ENCODE data around the gene IL1F10. TPM values are rescaled to one million over a fixed set of nuclear protein-coding genes. Genes with fewer than 3 reads are reported as not detected.
"Not testable (repeated sequence)": the region's sequence is repeated elsewhere in the genome, so short reads cannot be mapped to it uniquely, and the experiment has no call there.

The IL1F10 gene
- total RNA-seq, 6 donors from 2014 or later = not detected

DNA sequence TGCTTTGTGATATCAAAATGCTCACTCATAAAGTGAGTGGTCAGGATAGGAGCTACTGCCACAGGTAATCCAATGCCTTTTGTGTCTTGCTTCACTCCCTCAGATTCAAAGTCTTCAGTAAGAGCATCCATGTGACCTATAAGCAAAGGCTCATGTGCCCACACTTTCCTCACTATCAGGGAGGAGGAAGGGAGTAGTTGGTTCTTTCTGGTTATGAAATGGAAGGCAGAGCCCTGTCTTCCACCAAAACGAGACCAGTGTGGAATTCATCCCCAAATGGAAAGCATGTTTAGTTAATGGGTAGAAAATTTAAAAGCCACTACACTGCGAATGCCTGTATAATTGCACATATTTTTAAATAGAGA is 25.8 kb downstream of the IL1F10 start:
- Histone ChIP-seq H3K36me3 (no peaks in the 10 kb centered on the region), H3K27me3 (no peaks in the 10 kb centered on the region), H3K27ac (no peak overlapping the region), H3K4me1 (no peaks in the 10 kb centered on the region), H3K9me3 (peaks cover 0 to 3% (median 0%) of the 10 kb centered on the region in 4 donors), H3K4me3 (no peak overlapping the region)
- ATAC-seq (ENCODE audit: low FRiP score in 2 of 2) (no peak), DNase-seq (no peak)
- WGBS, 2 donors = 39 to 52% methylated on average over 2 of the region's 2 CpGs
- TF ChIP-seq POLR2A (IDR thresholded peaks at IDR 0.05) (no peak), POLR2AphosphoS5 (IDR thresholded peaks at IDR 0.05) (no peak), EP300 (IDR thresholded peaks at IDR 0.05) (no peak)

DNA sequence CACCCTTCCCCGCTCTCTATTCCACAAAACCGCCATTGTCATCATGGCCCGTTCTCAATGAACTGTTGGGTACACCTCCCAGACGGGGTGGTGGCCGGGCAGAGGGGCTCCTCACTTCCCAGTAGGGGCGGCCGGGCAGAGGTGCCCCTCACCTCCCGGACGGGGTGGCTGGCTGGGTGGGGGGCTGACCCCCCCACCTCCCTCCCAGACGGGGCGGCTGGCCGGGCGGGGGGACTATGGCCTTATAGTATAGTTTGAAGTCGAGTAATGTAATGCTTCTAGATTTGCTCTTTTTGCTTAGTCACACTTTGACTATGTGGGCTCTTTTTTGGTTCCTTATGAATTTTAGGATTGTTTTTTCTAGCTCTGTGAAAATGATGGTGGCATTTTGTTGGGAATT is 28.5 kb downstream of the IL1F10 start:
- 92 to 94% methylated on average over 14 of the region's 14 CpGs for WGBS, 2 donors
- H3K4me3 ChIP-seq; H3K36me3 ChIP-seq; H3K4me1 ChIP-seq; H3K27ac ChIP-seq; H3K9me3 ChIP-seq; ATAC-seq (ENCODE audit: low FRiP score in 2 of 2); H3K27me3 ChIP-seq: not testable (repeated sequence)
- peak in 1 of 2 donors; percentile 69 for DNase-seq

DNA sequence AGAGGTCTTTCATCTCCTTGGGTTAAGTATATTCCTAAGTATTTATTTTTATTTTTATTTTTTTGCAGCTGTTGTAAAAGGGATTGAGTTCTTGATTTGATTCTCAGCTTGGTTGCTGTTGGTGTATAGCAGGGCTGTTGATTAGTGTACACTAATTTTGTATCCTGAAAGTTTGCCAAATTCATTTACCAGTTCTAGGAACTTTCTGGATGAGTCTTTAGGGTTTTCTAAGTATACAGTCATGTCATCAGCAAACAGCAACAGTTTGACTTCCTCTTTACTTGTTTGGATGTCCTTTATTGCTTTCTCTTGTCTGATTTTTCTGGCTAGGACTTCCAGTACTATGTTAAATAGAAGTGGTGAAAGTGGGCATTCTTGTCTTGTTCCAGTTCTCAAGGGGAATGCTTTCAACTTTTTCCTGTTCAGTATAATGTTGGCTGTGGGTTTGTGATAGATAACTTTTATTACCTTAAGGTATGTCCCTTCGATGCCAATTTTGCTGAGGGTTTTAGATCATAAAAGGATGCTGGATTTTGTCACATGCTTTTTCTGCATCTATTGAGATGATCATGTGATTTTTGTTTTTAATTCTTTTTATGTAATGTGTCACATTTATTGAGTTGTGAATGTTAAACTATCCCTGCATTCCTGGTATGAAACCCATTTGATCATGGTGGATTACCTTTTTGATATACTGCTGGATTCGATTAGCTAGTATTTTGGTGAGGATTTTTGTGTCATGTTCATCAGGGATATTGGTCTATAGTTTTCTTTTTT is 29.3 kb downstream of the IL1F10 start:
- 42 to 83% methylated on average over 2 of the region's 2 CpGs for WGBS, 2 donors
- not testable (repeated sequence) for DNase-seq; H3K4me3 ChIP-seq; ATAC-seq (ENCODE audit: low FRiP score in 2 of 2); H3K27ac ChIP-seq; H3K4me1 ChIP-seq; H3K27me3 ChIP-seq; H3K9me3 ChIP-seq; H3K36me3 ChIP-seq

DNA sequence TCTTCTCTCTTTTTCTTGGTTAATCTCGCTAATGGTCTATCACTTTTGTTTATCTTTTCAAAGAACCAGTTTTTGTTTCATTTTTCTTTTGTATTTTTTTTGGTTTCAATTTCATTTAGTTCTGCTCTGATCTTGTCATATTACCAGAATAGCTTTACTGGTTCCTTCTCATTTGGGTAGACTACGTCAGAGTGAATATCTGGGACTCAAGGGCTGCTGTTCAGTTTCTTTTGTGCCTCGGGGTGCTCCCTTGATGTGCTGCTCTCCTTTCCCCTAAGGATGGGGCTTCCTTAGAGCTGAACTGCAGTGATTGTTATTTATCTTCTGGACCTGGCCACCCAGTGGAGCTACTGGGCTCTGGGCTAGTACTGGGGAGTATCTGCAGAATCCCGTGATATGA is 30.3 kb downstream of the IL1F10 start:
- Histone ChIP-seq H3K9me3 (peaks cover 0 to 3% (median 0%) of the 10 kb centered on the region in 4 donors), H3K4me3 (no peak overlapping the region), H3K36me3 (no peaks in the 10 kb centered on the region), H3K27me3 (no peaks in the 10 kb centered on the region), H3K27ac (no peak overlapping the region), H3K4me1 (no peaks in the 10 kb centered on the region)
- WGBS, 2 donors = 82 to 86% methylated on average over 4 of the region's 4 CpGs
- no peak for DNase-seq
- TF ChIP-seq POLR2AphosphoS5 (IDR thresholded peaks at IDR 0.05) (no peak), POLR2A (IDR thresholded peaks at IDR 0.05) (no peak), EP300 (IDR thresholded peaks at IDR 0.05) (no peak)
- TF ChIP-seq, protein P1, sequence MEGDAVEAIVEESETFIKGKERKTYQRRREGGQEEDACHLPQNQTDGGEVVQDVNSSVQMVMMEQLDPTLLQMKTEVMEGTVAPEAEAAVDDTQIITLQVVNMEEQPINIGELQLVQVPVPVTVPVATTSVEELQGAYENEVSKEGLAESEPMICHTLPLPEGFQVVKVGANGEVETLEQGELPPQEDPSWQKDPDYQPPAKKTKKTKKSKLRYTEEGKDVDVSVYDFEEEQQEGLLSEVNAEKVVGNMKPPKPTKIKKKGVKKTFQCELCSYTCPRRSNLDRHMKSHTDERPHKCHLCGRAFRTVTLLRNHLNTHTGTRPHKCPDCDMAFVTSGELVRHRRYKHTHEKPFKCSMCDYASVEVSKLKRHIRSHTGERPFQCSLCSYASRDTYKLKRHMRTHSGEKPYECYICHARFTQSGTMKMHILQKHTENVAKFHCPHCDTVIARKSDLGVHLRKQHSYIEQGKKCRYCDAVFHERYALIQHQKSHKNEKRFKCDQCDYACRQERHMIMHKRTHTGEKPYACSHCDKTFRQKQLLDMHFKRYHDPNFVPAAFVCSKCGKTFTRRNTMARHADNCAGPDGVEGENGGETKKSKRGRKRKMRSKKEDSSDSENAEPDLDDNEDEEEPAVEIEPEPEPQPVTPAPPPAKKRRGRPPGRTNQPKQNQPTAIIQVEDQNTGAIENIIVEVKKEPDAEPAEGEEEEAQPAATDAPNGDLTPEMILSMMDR (IDR thresholded peaks at IDR 0.05) = no peak
- no peak for ATAC-seq (ENCODE audit: low FRiP score in 2 of 2)

DNA sequence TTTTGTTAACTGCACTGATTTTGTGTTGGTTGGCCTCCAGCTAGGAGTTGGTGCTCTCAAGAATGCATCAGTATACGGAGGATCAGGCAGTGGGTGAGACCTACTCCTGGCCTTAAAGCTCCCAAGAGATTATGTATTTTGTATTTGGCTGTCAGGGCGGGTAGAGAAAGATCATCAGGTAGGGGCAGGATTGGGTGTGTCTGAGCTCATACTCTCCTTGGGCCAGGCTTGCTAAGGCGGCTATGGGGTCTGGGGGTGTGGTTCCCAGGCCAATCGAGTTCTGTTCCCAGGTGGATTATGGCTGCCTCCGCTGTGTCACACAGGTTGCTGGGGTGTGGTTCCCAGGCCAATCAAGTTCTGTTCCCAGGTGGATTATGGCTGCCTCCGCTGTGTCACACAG is 30.8 kb downstream of the IL1F10 start:
- Histone ChIP-seq H3K27ac (no peak overlapping the region), H3K27me3 (no peaks in the 10 kb centered on the region), H3K36me3 (no peaks in the 10 kb centered on the region), H3K9me3 (peaks cover 0 to 3% (median 0%) of the 10 kb centered on the region in 4 donors), H3K4me1 (no peaks in the 10 kb centered on the region), H3K4me3 (no peak overlapping the region)
- DNase-seq (no peak), ATAC-seq (ENCODE audit: low FRiP score in 2 of 2) (no peak)
- TF ChIP-seq POLR2A (IDR thresholded peaks at IDR 0.05) (no peak), POLR2AphosphoS5 (IDR thresholded peaks at IDR 0.05) (no peak), EP300 (IDR thresholded peaks at IDR 0.05) (no peak)
- TF ChIP-seq, protein P1 (IDR thresholded peaks at IDR 0.05) = no peak
- WGBS, 2 donors = 90 to 96% methylated on average over 3 to 5 of the region's 6 CpGs

DNA sequence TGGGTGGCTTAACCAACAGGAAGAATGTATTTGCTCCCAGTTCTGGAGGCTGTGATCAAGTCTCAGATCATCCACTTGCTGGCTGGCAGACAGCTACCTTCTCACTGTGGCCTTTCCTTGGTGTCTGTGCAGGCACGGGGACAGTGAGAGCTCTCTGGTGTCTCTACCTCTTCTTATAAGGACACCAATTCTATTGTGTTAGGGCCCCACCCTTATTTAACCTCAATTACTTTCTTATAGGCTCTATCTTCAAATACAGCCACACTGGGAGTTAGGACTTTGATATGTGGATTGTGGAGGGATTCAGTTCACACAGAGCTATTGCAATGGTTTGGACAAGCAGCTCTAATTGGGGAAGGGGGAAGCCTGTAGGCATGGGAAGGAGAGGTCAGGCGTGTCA is 34.4 kb downstream of the IL1F10 start:
- no peak overlapping the region for H3K4me3 ChIP-seq
- ATAC-seq (ENCODE audit: low FRiP score in 2 of 2) (no peak), DNase-seq (no peak)
- H3K9me3 ChIP-seq = peaks cover 0 to 3% (median 0%) of the 10 kb centered on the region in 4 donors
- 97 to 98% methylated on average over 2 of the region's 2 CpGs for WGBS, 2 donors
- no peak overlapping the region for H3K27ac ChIP-seq
- H3K36me3 ChIP-seq = no peaks in the 10 kb centered on the region
- H3K4me1 ChIP-seq = no peaks in the 10 kb centered on the region
- TF ChIP-seq, protein P1 (IDR thresholded peaks at IDR 0.05) = no peak
- TF ChIP-seq EP300 (IDR thresholded peaks at IDR 0.05) (no peak), POLR2AphosphoS5 (IDR thresholded peaks at IDR 0.05) (no peak), POLR2A (IDR thresholded peaks at IDR 0.05) (no peak)
- no peaks in the 10 kb centered on the region for H3K27me3 ChIP-seq
